SIG-M5 (cell line): ENCODE results near the gene FAIM2.
A peak's percentile ranks its signal among the peaks of the same experiment; 100 is the strongest.
"Not testable (repeated sequence)": the region's sequence is repeated elsewhere in the genome, so short reads cannot be mapped to it uniquely, and the experiment has no call there.

ENCODE experiments used
- DNase-seq: peaks from one replicate; lab custom pipeline; 2025; lab: John Stamatoyannopoulos, UW

The FAIM2 gene

GRCh38 chr12:49863946-49864797 is 39.5 kb downstream of the FAIM2 start:
- no peak for DNase-seq

- DNase-seq: not testable (repeated sequence)
Observed at GRCh38 chr12:49860921-49861320, 42.8 kb downstream of the FAIM2 start.

- DNase-seq: not testable (repeated sequence)
Observed at GRCh38 chr12:49855890-49856289, 47.8 kb downstream of the FAIM2 start.

GRCh38 chr12:49854976-49855375 is 48.7 kb downstream of the FAIM2 start:
- DNase-seq: no peak

- no peak for DNase-seq
Observed at GRCh38 chr12:49853671-49854070, 50.0 kb downstream of the FAIM2 start.

GRCh38 chr12:49847161-49847560 is 56.5 kb downstream of the FAIM2 start:
- no peak for DNase-seq

GRCh38 chr12:49846032-49846431 is 57.7 kb downstream of the FAIM2 start:
- DNase-seq: no peak

- DNase-seq: no peak
Observed at GRCh38 chr12:49843876-49844437, 59.7 kb downstream of the FAIM2 start.

- no peak for DNase-seq
Observed at GRCh38 chr12:49843411-49843810, 60.3 kb downstream of the FAIM2 start.

GRCh38 chr12:49842519-49843352 is 61.0 kb downstream of the FAIM2 start, which contains the start of gene BCDIN3D:
BCDIN3D (minus strand) TSS chr12:49843106; CDS start chr12:49843087, 19 bp downstream.
- DNase-seq: peak; percentile 62

GRCh38 chr12:49838973-49839633 is 64.6 kb downstream of the FAIM2 start:
- DNase-seq: no peak

- no peak for DNase-seq
Observed at GRCh38 chr12:49832836-49833421, 70.8 kb downstream of the FAIM2 start.

- no peak for DNase-seq
Observed at GRCh38 chr12:49831717-49832116, 72.0 kb downstream of the FAIM2 start.

GRCh38 chr12:49828133-49829091 is 75.3 kb downstream of the FAIM2 start, which contains the start of gene NCKAP5L:
NCKAP5L (minus strand) TSS chr12:49828413; CDS start chr12:49804044, 24,369 bp downstream.
- peak; percentile 84 for DNase-seq

- DNase-seq: no peak
Observed at GRCh38 chr12:49827401-49828099, 76.2 kb downstream of the FAIM2 start.

GRCh38 chr12:49827051-49827400 is 76.7 kb downstream of the FAIM2 start:
- DNase-seq: no peak

GRCh38 chr12:49825971-49826421 is 77.7 kb downstream of the FAIM2 start:
- no peak for DNase-seq

- DNase-seq: no peak
Observed at GRCh38 chr12:49825360-49825970, 78.2 kb downstream of the FAIM2 start.

GRCh38 chr12:49824895-49825294 is 78.8 kb downstream of the FAIM2 start:
- DNase-seq: peak; percentile 71
